Fibroblast of skin of right biceps (primary cell): Measurements from ENCODE around the gene ENPEP.
"Not testable (repeated sequence)": the region's sequence is repeated elsewhere in the genome, so short reads cannot be mapped to it uniquely, and the experiment has no call there.

Experiments
- DNase-seq: peaks from one replicate; pipeline ENCODE4 v3.0.0-alpha.2; 2013

The ENPEP gene, protein sequence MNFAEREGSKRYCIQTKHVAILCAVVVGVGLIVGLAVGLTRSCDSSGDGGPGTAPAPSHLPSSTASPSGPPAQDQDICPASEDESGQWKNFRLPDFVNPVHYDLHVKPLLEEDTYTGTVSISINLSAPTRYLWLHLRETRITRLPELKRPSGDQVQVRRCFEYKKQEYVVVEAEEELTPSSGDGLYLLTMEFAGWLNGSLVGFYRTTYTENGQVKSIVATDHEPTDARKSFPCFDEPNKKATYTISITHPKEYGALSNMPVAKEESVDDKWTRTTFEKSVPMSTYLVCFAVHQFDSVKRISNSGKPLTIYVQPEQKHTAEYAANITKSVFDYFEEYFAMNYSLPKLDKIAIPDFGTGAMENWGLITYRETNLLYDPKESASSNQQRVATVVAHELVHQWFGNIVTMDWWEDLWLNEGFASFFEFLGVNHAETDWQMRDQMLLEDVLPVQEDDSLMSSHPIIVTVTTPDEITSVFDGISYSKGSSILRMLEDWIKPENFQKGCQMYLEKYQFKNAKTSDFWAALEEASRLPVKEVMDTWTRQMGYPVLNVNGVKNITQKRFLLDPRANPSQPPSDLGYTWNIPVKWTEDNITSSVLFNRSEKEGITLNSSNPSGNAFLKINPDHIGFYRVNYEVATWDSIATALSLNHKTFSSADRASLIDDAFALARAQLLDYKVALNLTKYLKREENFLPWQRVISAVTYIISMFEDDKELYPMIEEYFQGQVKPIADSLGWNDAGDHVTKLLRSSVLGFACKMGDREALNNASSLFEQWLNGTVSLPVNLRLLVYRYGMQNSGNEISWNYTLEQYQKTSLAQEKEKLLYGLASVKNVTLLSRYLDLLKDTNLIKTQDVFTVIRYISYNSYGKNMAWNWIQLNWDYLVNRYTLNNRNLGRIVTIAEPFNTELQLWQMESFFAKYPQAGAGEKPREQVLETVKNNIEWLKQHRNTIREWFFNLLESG

DNA sequence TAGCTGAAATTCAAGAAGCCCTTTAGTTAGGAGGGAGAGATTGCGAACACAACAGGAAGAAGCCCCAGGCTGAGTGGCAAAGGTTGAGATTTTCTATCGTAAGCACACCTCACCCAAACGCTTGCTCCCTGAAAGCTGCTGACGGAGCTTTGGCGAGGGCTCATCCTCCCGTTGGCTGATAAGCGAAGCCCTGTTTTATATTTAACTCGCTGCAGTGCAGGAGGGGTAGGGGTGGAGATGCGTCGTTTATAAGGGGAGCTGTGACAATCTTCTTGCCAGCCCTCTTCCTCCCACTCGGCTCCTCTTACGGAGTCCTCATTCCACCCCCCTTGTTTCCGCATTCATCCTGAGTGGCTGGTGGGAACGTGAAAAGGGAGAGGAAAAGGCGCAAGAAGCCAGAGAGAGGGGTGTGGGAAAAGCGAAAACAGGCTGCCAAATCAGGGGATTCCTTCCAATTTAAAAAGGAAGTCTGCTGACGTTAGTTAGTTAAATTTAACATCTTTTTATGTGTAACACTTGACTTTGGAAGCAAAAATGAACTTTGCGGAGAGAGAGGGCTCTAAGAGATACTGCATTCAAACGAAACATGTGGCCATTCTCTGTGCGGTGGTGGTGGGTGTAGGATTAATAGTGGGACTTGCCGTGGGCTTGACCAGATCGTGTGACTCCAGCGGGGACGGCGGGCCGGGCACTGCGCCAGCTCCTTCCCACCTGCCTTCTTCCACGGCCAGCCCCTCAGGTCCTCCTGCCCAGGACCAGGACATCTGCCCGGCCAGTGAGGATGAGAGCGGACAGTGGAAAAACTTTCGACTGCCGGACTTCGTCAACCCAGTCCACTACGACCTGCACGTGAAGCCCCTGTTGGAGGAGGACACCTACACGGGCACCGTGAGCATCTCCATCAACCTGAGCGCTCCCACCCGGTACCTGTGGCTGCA, at the start of gene ENPEP:
Gene ENPEP, plus strand, starts transcription at position 275 of the 938 bp plus-strand sequence. Its CDS starts 260 bp downstream, at position 535.
- DNase-seq: peak; percentile 65

DNA sequence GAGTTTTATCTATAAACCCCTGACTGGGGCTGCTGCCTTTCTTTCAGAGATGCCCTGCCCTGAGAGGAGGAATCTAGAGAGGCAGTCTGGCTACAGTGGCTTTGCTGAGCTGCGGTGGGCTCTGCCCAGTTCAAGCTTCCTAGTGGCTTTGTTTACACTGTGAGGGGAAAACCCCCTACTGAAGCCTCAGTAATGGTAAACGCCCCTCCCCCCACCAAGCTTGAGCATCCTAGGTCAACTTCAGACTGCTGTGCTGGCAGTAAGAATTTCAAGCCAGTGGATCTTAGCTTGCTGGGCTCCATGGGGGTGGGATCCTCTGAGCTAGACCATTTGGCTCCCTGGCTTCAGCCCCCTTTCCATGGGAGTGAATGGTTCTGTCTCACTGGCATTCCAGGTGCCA, 44.1 kb upstream of the ENPEP start:
- not testable (repeated sequence) for DNase-seq

DNA sequence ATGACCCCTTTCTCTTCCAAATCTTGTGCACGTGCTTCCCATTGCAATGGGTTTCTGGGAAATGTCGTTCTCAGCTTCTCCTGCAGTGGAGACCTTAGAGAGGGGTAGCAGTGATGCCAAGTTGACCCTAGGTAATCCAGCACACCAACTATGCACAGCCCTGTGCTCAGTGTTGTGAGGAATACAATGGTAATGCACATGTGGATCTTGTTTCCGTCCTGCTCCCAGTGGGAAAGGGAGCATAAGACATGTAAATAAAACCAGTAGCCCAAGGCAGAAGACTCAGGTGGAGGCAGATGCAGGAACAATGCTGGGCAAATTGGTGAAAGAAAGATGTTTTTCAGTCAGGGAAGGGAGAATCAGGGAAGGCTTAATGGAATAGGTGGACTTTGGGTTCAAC, 38.7 kb upstream of the ENPEP start:
- DNase-seq: not testable (repeated sequence)

DNA sequence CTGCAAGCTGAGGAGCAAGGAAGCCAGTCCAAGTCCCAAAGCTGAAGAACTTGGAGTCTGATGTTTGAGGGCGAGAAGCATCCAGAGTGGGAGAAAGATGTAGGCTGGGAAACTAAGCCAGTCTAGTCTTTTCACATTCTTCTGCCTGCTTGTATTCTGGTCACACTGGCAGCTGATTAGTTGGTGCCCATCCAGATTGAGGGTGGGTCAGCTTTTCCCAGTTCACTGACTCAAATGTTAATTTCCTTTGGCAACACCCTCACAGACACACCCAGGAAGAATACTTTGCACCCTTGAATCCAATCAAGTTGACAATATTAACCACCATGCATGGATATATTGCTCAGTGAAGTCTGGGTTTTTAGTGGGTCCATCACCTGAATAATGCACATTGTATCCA, 36.7 kb upstream of the ENPEP start:
- DNase-seq: not testable (repeated sequence)

DNA sequence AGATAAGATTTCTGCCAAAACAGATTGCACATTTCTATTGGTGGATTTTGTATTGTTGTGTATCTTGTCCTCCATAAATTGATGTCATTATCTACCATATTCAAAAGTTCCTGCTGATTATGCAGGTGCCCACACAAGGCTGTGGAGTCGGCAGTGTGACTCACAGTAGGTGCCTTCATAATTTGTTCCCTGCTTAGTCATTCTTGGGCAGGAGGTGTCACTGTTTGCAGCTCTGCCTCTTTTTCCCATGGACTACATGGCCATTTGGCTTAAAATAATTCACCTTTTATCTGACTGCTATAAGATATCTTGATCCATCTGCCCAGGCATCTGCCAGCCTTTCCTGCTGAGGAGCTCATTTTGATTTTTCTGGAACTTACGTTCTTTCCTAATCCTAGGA, 33.6 kb upstream of the ENPEP start:
- DNase-seq: peak; percentile 11

DNA sequence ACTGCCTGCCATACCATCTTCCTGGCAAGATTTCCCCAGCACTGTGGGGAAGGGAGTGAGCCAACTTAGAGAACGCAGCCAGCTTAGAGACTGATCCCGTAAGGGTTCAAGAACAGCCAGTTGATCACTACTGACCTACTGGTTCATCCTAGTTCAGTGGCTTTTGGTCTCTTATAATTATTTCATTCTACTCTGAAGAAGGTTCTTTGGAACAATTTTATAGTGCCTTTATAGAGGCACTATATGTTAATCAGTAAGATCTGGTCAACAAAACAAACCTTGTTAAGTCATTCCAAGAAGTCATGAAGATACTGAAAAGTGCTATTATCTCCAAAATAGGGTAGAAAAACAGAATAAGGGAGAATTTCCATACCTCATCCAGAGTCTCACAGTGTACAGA, 33.2 kb upstream of the ENPEP start:
- no peak for DNase-seq

DNA sequence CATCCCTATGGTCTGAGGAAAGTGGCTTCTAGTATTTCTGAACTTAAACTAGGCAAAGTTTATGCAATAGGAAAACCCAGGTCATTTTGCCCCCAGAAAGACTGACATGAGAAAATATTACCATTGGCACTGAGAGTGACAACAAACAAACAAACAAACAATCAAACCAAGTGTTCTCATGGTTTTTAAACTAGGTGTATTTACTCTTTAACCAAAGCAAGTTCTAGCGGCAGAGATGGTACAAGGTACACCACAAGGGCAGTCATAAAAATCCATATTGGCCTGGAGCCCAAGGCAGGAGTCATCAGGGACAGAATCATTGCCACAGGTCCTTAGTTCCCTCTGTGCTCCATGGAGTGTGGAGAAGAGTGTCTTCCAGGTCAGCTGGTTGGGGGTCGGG, 26.0 kb upstream of the ENPEP start:
- no peak for DNase-seq

DNA sequence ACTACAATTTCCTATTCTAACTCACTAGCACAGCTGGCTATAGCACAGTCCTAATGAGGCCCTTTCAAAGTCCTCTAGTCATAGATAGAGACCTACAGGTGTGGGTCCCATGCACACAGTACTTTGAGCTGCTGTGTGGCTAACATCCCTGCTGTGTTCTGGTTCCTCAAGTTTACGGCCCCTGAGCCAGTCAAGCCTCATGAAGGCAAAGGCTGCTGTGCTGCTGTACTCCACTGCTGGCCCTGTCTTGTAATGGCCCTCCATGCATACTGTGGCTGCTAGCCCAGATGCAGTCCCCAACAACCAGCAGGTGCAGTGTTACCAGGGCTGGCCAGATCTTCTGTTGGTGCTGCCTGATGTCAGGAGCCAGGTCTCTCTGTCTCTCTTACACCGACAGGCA, 23.4 kb upstream of the ENPEP start:
- no peak for DNase-seq

DNA sequence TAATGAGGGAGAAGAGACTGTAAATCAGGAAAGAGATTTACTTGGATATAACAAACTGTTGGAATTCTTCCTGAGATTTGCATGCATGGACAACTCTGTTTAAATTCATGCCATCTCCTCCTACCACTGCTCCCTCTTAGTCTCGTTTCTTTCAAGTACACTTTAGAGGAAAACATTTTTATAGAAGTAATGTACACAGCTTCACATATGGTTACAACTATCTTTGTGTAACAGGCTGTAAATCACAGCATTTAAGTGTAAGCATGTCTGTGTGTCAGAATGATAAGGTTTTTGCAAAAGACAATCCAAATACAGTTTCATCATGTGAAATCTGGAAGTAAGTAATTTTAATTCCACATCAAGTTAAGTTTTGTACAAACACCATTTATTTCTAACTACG, 21.5 kb upstream of the ENPEP start:
- DNase-seq: peak; percentile 53

DNA sequence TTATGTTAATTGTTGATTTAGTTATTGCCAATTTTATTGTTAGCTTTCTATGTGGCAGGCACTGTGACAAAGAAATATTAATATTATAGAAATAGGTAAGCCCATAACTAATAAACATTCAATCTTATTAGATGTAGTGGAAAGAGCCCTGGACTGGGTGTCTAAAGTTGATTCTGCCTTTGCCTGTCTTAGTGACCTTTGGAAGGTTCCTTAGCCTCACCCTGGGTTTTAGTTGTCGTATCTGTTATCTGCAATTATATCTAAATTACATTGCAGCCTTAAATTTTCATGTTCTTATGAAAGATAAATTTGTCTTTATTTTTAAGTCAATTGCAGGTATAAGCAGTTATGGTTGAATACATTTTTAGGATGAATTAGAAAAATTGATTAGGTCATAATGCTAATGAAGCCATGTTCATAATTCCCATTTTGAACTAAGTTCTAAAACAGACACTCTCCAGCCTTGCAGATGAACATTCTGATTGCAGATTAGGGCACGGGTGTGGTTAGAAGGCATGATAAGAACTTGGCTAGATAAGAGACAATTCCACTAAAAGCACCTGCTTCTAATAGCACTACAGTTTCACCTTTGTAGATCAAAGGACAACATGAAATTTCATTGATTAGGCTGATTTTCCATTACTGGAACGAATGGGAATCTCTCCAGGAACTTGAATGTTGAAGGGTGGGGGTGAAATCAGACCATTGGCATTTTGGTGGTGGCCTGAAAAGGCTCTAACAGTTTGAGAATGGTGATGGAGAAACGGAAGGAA, 17.3 kb upstream of the ENPEP start:
- DNase-seq: no peak

DNA sequence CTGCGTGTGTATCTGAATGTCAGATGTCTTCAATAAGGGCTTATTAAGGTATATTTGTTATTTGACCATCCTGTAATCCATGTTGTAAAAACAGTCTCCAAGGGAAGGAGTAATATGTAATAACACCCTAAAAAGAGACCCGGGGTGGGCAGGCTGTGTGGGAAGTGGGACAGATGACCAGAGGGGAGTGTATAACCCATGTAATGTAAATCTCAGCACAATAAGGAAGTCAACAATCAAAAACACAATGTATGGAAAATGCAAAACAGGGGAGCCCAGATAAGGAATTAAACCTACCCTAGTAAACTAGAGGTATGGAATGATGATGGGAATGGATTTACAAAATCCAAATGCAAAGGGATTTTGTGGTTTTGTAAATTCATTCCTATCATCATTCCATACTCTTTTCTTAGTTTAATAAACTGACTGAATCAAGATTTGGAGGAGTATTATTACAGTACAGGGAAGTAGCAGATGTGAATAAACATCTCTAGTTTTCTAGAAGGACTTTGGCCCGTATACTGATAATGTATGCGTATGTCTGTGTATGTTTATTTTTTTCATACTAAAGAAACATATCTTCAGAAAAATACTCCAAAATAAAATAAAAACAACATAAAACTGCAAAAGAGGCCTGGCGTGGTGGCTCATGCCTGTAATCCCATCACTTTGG, 15.7 kb upstream of the ENPEP start:
- no peak for DNase-seq

DNA sequence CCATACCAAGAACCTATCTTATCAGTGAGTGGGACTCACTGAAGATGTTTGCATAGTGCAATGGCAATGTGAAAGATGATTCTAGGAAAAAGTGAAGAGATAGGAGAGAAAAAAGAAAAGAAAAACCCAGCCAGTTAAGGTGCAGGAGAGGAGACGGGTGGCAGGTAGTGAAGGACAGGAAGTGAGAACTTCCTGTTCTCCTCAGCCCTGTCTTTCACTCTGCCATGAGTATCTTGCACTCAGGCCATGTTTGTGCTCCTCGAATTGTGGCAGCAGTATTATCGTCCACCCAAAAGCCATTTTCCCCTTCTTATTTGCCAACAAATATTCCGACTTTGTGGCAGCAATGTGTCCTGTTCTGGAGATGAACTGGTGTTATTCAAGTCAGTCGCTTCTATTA, 8.6 kb upstream of the ENPEP start:
- DNase-seq: no peak

DNA sequence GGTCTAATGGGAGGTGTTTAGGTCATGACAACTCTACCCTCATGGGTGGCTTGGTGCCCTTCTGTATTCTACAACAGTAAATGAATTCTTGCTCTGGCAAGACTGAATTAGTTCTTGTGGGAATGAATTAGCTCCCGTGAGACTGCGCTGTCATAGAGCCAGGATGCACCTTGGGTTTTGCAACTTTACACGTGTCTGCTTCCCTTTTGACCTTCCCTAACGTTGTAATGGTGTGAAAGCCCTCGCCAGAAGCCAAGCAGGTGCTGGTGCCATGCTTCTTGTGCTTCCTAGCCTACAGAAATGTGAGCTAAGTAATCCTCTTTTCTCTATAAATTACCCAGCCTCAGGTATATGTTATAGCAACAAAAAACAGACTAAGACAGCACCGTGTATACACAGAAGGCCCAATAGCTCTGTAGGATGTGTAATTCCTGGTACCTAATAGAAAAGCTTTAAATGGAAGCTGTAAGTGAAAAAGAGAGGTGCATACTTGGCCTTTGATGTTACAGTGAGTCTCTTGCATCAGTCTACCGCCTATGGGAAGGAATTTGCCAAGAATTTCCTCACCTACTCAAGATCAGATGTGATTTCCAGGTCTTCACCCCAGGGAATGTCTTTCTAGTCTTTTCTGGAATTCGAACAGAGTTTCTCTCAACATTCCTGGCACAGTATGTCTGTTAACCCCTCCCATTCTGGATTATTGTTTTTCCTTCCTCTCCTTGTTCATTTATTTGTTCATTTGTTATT, 3.2 kb upstream of the ENPEP start:
- DNase-seq: peak; percentile 48

DNA sequence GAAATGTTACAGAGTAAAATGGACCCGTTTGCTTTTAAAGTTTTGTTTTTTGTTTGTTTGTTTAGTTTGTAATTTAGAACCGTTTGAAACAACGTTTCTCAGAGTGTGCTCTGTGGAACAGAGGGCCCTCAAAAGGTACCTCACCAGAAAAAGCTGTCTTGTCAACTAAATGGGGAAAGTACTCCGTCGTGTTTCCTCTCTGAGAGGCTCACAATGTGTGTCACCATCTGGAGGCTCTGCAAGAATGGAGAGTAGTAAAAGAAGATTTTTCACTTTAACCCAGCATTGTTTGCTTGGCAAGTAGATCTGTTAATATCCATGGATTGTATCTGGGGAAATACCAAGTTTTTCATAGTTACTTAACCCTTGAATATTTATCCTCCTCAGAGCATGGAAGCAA, 1.5 kb upstream of the ENPEP start:
- no peak for DNase-seq

DNA sequence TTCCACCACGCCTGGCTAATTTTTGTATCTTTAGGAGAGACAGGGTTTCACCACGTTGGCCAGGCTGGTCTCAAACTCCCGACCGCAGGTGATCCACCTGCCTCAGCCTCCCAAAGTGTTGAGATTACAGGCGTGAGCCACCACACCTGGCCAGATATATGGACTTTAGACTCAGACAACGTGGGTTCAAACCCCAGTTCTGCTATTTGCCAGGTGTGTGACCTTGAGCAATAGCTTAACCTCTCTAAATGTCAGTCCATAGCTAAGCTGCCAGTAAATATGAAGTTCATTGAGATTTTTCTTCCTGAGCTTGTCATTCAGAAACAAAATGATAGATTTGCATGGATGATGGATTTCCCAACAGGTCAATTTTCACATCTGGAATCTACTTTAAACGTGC, 875 bp upstream of the ENPEP start:
- not testable (repeated sequence) for DNase-seq

DNA sequence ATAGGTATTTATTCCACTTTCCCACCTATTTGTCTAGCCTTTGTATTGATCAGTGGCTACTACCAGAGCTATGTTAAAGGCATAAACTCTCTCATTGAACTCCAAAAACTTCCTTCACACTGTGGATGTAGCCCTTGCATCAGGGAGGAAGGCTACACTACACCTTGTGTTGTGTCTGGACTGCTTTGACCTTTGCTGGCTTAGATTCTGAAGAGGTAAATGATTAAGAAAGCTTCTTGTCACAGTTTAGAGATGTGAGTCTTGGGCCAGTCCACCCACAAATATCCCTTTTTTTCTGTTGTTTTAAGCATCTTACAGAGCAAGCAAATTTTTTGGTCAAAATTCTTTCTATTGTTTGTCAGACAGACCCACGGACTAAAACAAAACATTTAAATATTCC, 1.9 kb downstream of the ENPEP start:
- no peak for DNase-seq

DNA sequence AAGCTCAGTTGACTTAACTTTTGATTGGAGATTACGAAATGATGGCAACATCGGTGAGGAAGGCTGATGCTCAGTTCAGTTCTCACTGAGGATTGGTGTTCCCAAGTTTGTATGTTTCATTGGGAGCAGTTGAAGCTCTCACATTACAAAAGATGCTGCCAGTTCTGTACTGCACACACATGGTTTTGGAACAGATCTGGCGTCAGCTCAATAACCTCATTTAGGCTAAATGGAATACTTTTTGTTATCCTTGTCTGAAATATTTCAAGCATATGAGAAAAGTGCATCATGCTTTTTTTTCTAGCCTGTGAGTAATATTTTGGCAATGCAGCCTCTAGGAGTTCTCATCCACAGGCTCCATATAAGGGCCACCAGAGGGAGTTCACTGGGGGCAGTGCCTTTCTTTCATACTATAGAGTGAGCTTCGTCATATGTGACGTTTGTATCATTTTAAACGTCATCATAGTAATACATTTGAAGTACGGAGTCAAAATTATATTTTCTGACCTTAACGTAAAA, 4.1 kb downstream of the ENPEP start:
- DNase-seq: peak; percentile 100

DNA sequence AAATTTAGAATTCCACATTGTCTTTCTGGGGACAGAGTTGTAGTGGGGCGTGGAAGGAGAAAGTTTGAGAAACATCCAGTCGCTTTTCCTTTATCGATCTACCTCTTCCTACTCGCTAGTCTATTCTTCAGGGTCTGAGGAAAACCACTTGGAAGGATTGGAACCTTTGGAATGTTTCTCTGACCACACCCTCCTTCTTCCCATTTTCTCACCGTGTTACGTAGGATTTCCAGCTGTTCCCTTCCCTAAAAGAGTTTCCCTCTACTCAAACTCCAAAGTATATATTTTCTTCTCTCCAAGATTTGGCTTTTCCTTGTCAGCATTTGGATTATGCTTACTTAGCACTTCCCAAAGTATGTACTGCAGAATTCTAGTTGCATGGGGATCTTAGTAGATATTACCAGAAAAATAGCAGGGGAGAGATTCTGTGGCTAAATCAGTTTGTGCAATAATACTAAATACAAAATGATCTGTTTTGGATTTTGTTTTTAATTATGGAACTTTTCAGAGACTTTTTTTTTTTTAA, 4.9 kb downstream of the ENPEP start:
- peak; percentile 51 for DNase-seq

DNA sequence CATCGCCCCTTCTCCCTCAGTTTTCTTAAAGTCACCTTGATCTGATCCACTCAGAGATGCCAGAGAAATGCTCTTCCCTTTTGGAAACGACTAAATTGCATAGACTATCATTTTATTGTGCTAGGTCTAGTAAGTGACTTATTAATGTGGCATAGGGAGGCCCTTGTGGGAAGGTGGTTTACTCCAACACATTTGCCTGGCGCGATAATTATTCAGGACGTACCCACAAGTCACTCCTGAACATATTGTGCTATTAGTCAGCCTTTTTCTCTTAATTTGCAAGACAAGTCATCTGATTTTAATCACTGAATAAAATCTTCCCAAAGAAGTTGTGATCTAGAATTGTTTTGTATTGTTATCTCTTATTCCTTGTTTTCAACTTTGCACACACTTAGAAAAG, 7.6 kb downstream of the ENPEP start:
- peak; percentile 69 for DNase-seq

DNA sequence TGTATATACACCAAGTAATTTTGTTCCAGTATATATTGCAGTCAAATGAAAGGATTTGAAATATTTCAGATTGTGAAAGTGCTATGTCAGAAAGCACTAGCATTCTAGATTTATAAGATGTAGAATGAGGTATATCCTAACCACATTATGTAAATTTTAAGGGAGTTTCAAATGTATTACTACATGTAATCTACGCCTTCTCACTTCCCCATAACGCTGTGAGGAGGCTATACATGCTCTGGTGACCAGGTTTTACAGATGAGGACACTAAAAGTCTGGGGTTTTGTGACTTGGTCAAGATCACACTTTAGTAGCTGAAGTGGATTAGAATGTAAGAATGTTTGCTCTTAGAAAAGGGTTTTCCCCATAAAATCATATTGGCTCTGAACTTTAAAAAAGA, 8.1 kb downstream of the ENPEP start:
- DNase-seq: peak; percentile 47
